Measurements from ENCODE around the gene LGALS4.
"Not testable (repeated sequence)": the region's sequence is repeated elsewhere in the genome, so short reads cannot be mapped to it uniquely, and the experiment has no call there.

The LGALS4 gene

DNA sequence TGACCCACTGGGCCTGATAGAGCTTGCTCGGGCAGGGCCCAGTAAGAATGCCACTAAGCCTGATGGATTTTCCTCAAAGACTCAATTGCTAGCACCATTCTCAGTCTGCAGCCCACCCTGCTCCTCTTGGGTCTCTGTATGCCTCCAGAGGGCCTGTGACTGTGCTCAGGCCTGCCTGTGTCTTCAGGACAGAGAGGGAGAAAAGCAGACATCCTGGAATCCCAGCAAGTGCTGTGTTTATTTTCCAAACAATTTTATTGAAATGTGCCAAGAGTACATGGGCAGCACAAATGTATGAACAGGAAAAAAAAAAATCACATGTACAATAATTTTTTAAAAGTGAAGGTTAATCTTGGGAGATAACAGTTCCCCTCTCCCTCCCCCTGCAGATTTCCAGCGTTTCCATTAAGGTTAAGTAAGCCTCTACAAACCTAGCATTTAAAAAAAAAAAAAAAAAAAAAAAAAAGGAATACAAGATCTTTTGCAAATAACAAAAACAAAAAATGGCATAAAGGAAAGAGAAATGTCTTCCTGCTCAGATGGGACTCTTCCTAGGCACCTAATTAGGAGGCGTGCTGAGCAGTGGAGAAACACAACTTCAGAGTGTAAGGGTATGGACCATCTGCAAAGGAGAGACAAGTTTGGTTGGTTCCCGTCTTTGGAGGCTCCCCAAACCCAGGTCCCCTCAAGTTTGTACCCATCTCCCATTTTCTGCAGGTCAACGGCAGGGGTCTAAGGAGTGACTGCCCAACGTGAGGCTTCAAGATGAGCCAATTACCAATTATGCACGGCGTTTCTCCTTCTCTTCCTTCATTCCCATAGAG lies 23.6 kb upstream of the LGALS4 start:
- ChIA-PET POLR2A (interaction anchor here (0.9 to 2.3 kb wide), 3 partner anchors 10 to 26 kb away, joined by 3 to 11 read pairs (median 3); no protein-coding TSS in a partner anchor), CTCF (no interaction called here)
- DNase-seq (ENCODE audit: extremely low spot score) = no peak
- no peak for TF ChIP-seq BHLHE40 (IDR thresholded peaks at IDR 0.05; ENCODE audit: borderline replicate concordance)
- no peak for TF ChIP-seq FOXK2 (IDR thresholded peaks at IDR 0.05)
- no peak for TF ChIP-seq TARDBP (IDR thresholded peaks at IDR 0.05)
- no peak for TF ChIP-seq SUZ12 (IDR thresholded peaks at IDR 0.05)
- TF ChIP-seq NFRKB (IDR thresholded peaks at IDR 0.05) = no peak
- no peak for TF ChIP-seq HDGF (IDR thresholded peaks at IDR 0.05; ENCODE audit: borderline replicate concordance)
- TF ChIP-seq, protein P1, sequence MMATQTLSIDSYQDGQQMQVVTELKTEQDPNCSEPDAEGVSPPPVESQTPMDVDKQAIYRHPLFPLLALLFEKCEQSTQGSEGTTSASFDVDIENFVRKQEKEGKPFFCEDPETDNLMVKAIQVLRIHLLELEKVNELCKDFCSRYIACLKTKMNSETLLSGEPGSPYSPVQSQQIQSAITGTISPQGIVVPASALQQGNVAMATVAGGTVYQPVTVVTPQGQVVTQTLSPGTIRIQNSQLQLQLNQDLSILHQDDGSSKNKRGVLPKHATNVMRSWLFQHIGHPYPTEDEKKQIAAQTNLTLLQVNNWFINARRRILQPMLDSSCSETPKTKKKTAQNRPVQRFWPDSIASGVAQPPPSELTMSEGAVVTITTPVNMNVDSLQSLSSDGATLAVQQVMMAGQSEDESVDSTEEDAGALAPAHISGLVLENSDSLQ (IDR thresholded peaks at IDR 0.05) = no peak
- no peak for TF ChIP-seq ARNT (IDR thresholded peaks at IDR 0.05)
- no peak for TF ChIP-seq FOXA1 (IDR thresholded peaks at IDR 0.05)
- TF ChIP-seq LEF1 (IDR thresholded peaks at IDR 0.05; ENCODE audit: borderline replicate concordance) = no peak
- no peak for TF ChIP-seq ZNF384 (IDR thresholded peaks at IDR 0.05)
- TF ChIP-seq FOXM1 (IDR thresholded peaks at IDR 0.05; ENCODE audit: borderline replicate concordance) = no peak
- no peak for TF ChIP-seq CTBP1 (IDR thresholded peaks at IDR 0.05; ENCODE audit: borderline replicate concordance)

DNA sequence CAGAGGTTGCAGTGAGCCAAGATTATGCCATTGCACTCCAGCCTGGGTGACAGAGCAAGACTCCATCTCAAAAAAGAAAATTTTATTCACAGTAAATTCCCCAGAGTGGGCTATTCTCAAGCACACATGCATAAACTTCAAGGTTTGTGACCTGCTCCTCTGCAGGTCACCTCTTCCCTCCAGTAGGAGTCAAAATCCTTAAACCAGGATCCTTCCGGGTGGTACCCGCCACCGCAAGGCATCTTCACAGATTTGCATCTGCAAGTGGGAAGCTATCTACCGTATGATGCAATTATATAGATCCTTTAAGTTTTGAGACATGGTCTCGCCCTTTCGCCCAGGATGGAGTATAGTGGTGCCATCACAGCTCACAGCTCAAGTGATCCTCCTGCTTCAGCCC lies 21.8 kb upstream of the LGALS4 start:
- TF ChIP-seq, protein P1 (IDR thresholded peaks at IDR 0.05) = no peak
- no peak for TF ChIP-seq CTBP1 (IDR thresholded peaks at IDR 0.05; ENCODE audit: borderline replicate concordance)
- TF ChIP-seq ZNF384 (IDR thresholded peaks at IDR 0.05) = no peak
- TF ChIP-seq L3MBTL2 (conservative IDR thresholded peaks at IDR 0.05) = no peak
- TF ChIP-seq ARNT (IDR thresholded peaks at IDR 0.05) = no peak
- no peak for TF ChIP-seq FOXK2 (IDR thresholded peaks at IDR 0.05)
- ChIA-PET POLR2A (interaction anchor here (1.4 to 2.3 kb wide), 2 partner anchors 15 to 18 kb away, joined by 4 to 11 read pairs; no protein-coding TSS in a partner anchor), CTCF (interaction anchor here (0.6 kb wide), 1 partner anchor 85 kb away, joined by 3 read pairs; no protein-coding TSS in a partner anchor)
- no peak for DNase-seq (ENCODE audit: extremely low spot score)

DNA sequence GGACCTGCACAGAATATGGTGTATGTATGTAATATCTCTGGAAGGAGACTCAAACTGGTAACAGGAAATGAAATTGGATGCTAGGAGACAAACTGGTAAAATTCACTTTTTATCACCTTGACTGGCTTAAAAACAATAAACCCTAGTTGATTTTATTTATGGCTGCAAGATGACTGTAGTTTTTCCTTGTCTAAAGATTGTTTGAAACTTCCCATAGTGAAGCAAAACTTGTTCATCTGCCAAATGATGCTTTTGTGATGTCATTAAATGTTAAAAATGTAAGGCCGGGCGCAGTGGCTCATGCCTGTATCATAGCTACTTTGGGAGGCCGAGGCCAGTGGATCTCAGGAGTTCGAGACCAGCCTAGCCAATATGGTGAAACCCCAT lies 21.4 kb upstream of the LGALS4 start:
- CTCF ChIA-PET = interaction anchor here (0.6 kb wide), 1 partner anchor 85 kb away, joined by 3 read pairs; no protein-coding TSS in a partner anchor

DNA sequence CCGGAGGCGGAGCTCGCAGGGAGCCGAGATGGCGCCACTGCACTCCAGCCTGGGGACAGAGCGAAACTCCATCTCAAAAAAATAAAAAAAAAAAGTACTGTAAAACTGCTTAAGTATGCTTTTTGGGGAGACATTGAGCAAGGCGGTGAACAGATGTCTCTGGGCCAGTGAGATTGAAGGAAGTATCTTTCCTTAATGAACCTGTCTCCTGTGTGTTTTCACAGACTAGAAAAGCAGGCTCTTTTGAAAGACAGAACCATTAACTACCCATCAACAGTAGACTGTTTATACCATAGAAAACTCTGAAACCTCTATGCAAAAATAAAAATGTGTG lies 20.3 kb upstream of the LGALS4 start:
- DNase-seq (ENCODE audit: extremely low spot score) = no peak
- no peak for TF ChIP-seq FOXA1 (IDR thresholded peaks at IDR 0.05)
- no peak for TF ChIP-seq SP1 (IDR thresholded peaks at IDR 0.05)
- no peak for TF ChIP-seq HDGF (IDR thresholded peaks at IDR 0.05; ENCODE audit: borderline replicate concordance)
- TF ChIP-seq SUZ12 (IDR thresholded peaks at IDR 0.05) = no peak
- TF ChIP-seq ELF4 (IDR thresholded peaks at IDR 0.05) = no peak
- no peak for TF ChIP-seq BHLHE40 (IDR thresholded peaks at IDR 0.05; ENCODE audit: borderline replicate concordance)
- TF ChIP-seq NFRKB (IDR thresholded peaks at IDR 0.05) = no peak
- ChIA-PET POLR2A (interaction anchor here (0.9 kb wide), 1 partner anchor 16 kb away, joined by 3 read pairs; no protein-coding TSS in a partner anchor), CTCF (no interaction called here)

More for the DNA sequence above, 21.4 kb upstream of the LGALS4 start:
- DNase-seq (ENCODE audit: extremely low spot score) = no peak
- no peak for TF ChIP-seq FOXA1 (IDR thresholded peaks at IDR 0.05)
- TF ChIP-seq ARNT (IDR thresholded peaks at IDR 0.05) = no peak
- TF ChIP-seq BHLHE40 (IDR thresholded peaks at IDR 0.05; ENCODE audit: borderline replicate concordance) = no peak
- TF ChIP-seq NFRKB (IDR thresholded peaks at IDR 0.05) = no peak
- TF ChIP-seq CTBP1 (IDR thresholded peaks at IDR 0.05; ENCODE audit: borderline replicate concordance) = no peak
- no peak for TF ChIP-seq FOXK2 (IDR thresholded peaks at IDR 0.05)
- TF ChIP-seq HDGF (IDR thresholded peaks at IDR 0.05; ENCODE audit: borderline replicate concordance) = no peak
- TF ChIP-seq ELF4 (IDR thresholded peaks at IDR 0.05) = no peak
- TF ChIP-seq ZNF384 (IDR thresholded peaks at IDR 0.05) = no peak
- no peak for TF ChIP-seq SUZ12 (IDR thresholded peaks at IDR 0.05)
- no peak for TF ChIP-seq TARDBP (IDR thresholded peaks at IDR 0.05)
- TF ChIP-seq SP1 (IDR thresholded peaks at IDR 0.05) = no peak
- no peak for TF ChIP-seq FOXM1 (IDR thresholded peaks at IDR 0.05; ENCODE audit: borderline replicate concordance)
- no peak for TF ChIP-seq L3MBTL2 (conservative IDR thresholded peaks at IDR 0.05)
- POLR2A ChIA-PET = interaction anchor here (1.4 to 2.3 kb wide), 2 partner anchors 15 to 19 kb away, joined by 4 to 11 read pairs; no protein-coding TSS in a partner anchor

DNA sequence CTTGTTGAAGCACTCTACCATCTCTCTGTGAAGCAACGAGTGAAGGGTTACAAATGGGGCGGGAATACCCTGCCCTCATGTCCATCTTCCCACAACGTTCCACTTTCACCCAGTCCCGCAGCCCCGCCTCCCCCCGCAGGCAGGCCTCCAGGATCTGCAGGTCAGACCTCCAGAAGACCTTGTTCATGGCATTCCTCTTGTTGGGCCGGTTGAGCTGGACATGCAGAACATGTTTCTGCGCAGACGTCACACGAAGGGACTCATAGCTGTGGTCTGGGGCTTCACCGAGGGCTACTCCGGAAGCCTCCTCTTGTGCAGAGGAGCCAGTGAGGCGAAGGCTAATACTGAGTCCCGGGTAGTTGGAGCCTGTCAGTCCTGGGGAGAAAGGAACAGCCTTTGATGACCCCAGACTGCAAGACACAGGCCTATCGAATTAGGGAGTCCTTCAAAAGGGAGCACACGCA lies 18.4 kb upstream of the LGALS4 start:
- peak; percentile 50 for DNase-seq (ENCODE audit: extremely low spot score)
- POLR2A ChIA-PET = interaction anchor here (1.0 to 2.0 kb wide), 4 partner anchors 11 to 96 kb away, joined by 4 to 17 read pairs (median 6); no protein-coding TSS in a partner anchor
- CTCF ChIA-PET = interaction anchor here (0.5 kb wide), 1 partner anchor 132 kb away, joined by 3 read pairs; no protein-coding TSS in a partner anchor
- TF ChIP-seq SUZ12 (IDR thresholded peaks at IDR 0.05) = no peak

DNA sequence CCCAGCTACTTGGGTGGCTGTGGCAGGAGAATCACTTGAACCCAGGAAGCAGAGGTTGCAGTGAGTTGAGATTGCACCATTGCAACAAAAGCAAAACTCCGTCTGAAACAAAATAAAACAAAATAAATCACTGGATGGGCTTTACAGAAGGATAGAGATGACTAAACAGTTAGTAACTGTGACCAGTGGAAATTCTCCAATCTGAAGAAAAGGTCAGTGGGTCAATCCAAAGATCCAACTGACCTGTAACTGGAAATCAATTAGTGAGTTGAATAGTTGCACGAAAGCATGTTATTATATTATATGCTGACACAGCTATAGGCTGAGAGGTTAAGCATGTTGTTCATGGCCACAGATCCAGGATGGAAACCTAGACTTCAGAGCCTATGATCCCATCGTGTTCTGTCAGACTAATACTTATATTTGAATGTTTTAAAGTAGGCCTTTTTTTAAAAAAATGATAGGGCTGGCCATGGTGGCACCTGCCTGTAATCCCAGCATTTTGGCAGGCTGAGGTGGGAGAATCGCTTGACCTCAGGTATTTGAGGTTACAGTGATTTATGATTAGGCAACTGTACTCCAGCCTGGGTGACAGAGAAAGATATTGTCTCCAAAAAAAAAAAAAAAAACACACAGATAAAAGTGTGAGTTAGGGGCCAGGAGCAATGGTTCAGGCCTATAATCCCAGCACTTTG lies 17.4 kb upstream of the LGALS4 start:
- DNase-seq (ENCODE audit: extremely low spot score) = no peak
- ChIA-PET POLR2A (interaction anchor here (2.0 kb wide), 1 partner anchor 19 kb away, joined by 17 read pairs; no protein-coding TSS in a partner anchor), CTCF (no interaction called here)
- TF ChIP-seq ZNF384 (IDR thresholded peaks at IDR 0.05) (no peak), NFRKB (IDR thresholded peaks at IDR 0.05) (no peak), ELF4 (IDR thresholded peaks at IDR 0.05) (no peak), FOXA1 (IDR thresholded peaks at IDR 0.05) (no peak), ARNT (IDR thresholded peaks at IDR 0.05) (no peak), L3MBTL2 (conservative IDR thresholded peaks at IDR 0.05) (no peak), FOXK2 (IDR thresholded peaks at IDR 0.05) (no peak), HDGF (IDR thresholded peaks at IDR 0.05; ENCODE audit: borderline replicate concordance) (no peak), SUZ12 (IDR thresholded peaks at IDR 0.05) (no peak), TARDBP (IDR thresholded peaks at IDR 0.05) (no peak), LEF1 (IDR thresholded peaks at IDR 0.05; ENCODE audit: borderline replicate concordance) (no peak)
- TF ChIP-seq, protein P1 (IDR thresholded peaks at IDR 0.05) = no peak

DNA sequence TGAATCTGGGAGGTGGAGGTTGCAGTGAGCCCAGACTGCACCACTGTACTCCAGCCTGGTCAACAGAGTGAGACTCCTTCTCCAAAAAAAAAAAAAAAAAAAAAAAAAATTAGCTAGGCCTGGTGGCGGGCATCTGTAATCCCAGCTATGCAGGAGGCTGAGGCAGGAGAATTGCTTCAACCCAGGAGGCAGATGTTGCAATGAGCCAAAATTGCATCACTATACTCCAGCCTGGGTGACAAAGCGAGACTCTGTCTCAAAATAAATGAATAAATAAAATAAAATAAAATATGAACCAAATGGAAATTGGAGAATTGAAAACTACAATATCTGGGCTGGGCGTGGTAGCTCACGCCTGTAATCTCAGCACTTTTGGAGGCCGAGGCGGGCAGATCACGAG lies 16.5 kb upstream of the LGALS4 start:
- DNase-seq (ENCODE audit: extremely low spot score); CTCF ChIA-PET; POLR2A ChIA-PET: not testable (repeated sequence)
